GM12878 (cell line): ENCODE data around the gene GOLPH3. TPM values are rescaled to one million over a fixed set of nuclear protein-coding genes. Genes with fewer than 3 reads are reported as not detected.

Experiments used
- ATAC-seq: fragments of 200-7000 bp; cut with Tn5 transposase; 3 replicates; pipeline ENCODE4 v1.9.1; 2020; ENCODE audit warnings: mild to moderate bottlenecking, moderate library complexity
- BruUV-seq: library from RNA; stranded (reverse); fragments of 400-500 nt; replicated peaks from 2 replicates; lab custom pipeline; 2021; lab: Mats Ljungman, UMichigan
- CTCF ChIA-PET: fragments of 300-600 bp; sonication (Branson Sonifier 250); formaldehyde crosslinking; extraction: SDS; loops from one replicate; lab custom pipeline; 2021; ENCODE audit warnings: inconsistent platforms; lab: Yijun Ruan, JAX
- POLR2A ChIA-PET: fragments of 350-600 bp; formaldehyde crosslinking; extraction: SDS; loops from one replicate; lab custom pipeline; 2021; ENCODE audit warnings: inconsistent platforms; lab: Charles Lee
- RAD21 ChIA-PET: fragments of 300-600 bp; sonication (Branson Sonifier 250); formaldehyde crosslinking; loops from one replicate; lab custom pipeline; 2023; ENCODE audit warnings: antibody characterized with exemption; ENCODE audit not compliant: unreplicated experiment; lab: Charles Lee
- SMC1A ChIA-PET: fragments of 300-600 bp; sonication (Branson Sonifier 250); formaldehyde crosslinking; loops from one replicate; lab custom pipeline; 2023; ENCODE audit not compliant: unreplicated experiment, uncharacterized antibody; lab: Charles Lee
- DNase-seq: peaks from one replicate; pipeline ENCODE4 v3.0.0-alpha.2; 2011; ENCODE audit warnings: low read depth, low spot score
- FAIRE-seq: peaks from 3 replicates; lab custom pipeline; 2011; peaks lifted over from hg19 to GRCh38; lab: Jason Lieb, UNC
- H2AFZ ChIP-seq: 2 replicates; pipeline ENCODE4 v1.6.0; 2011; ENCODE audit warnings: low read depth, low read length, control low read depth; ENCODE audit not compliant: control insufficient read depth
- H3K27ac ChIP-seq: 2 replicates; pipeline ENCODE4 v1.5.1; 2011; ENCODE audit warnings: control low read depth; ENCODE audit not compliant: control insufficient read depth, insufficient read depth
- H3K27me3 ChIP-seq, 2 experiments: replicated peaks in 1 of 2; 2 replicates each; pipeline versions ENCODE4 v1.6.0 to v1.6.1; 2011; ENCODE audit warnings: low read length in 1 of 2; ENCODE audit not compliant: control insufficient read depth in 2 of 2, insufficient read depth in 2 of 2
- H3K36me3 ChIP-seq, 2 experiments: 2 replicates each; pipeline ENCODE4 v1.5.1; 2011; ENCODE audit warnings: low read length in 1 of 2; ENCODE audit not compliant: control insufficient read depth in 2 of 2, insufficient read depth in 2 of 2
- H3K4me1 ChIP-seq: 2 replicates; pipeline ENCODE4 v1.6.1; 2011; ENCODE audit warnings: mild to moderate bottlenecking, low read length, moderate library complexity, mixed read lengths; ENCODE audit not compliant: control insufficient read depth, insufficient read depth
- H3K4me2 ChIP-seq: 2 replicates; pipeline ENCODE4 v1.6.0; 2011; ENCODE audit warnings: control low read depth; ENCODE audit not compliant: control insufficient read depth, insufficient read depth
- H3K4me3 ChIP-seq: fragments of 200-600 bp; sonication (generic); 2 replicates; pipeline ENCODE4 v1.5.1; 2016
- H3K79me2 ChIP-seq: 2 replicates; pipeline ENCODE4 v1.6.0; 2011; ENCODE audit warnings: low read length; ENCODE audit not compliant: control insufficient read depth, insufficient read depth
- H3K9ac ChIP-seq: 2 replicates; pipeline ENCODE4 v1.8.0; 2011; ENCODE audit warnings: low read length, control low read depth, mixed read lengths; ENCODE audit not compliant: control insufficient read depth, insufficient read depth
- H3K9me3 ChIP-seq: replicated peaks from 3 replicates; pipeline ENCODE4 v1.5.1; 2011; ENCODE audit warnings: mild to moderate bottlenecking, low read length; ENCODE audit not compliant: control insufficient read depth, insufficient read depth
- H4K20me1 ChIP-seq: 2 replicates; pipeline ENCODE4 v1.6.0; 2011; ENCODE audit not compliant: control insufficient read depth, insufficient read depth
- CBFB ChIP-seq: IDR thresholded peaks from 2 replicates; pipeline ENCODE4 v1.6.1; 2016; ENCODE audit warnings: antibody characterized with exemption, low read depth
- CREB1 ChIP-seq: IDR thresholded peaks from 2 replicates; pipeline ENCODE4 v1.6.1; 2012; ENCODE audit warnings: low read depth, mild to moderate bottlenecking, inconsistent platforms
- IRF3 ChIP-seq: fragments of 450-650 bp; IDR thresholded peaks from 2 replicates; pipeline ENCODE4 v1.6.1; 2014; ENCODE audit warnings: mild to moderate bottlenecking
- MYB ChIP-seq: fragments of 150-350 bp; IDR thresholded peaks from 2 replicates; pipeline ENCODE4 v1.6.1; 2014; ENCODE audit warnings: mild to moderate bottlenecking, low read depth, low read length, borderline replicate concordance
- PBX3 ChIP-seq: IDR thresholded peaks from 2 replicates; pipeline ENCODE4 v1.6.1; 2011; ENCODE audit warnings: mild to moderate bottlenecking, low read depth, low read length, moderate library complexity; ENCODE audit not compliant: insufficient replicate concordance
- PML ChIP-seq: IDR thresholded peaks from 2 replicates; pipeline ENCODE4 v1.6.1; 2012; ENCODE audit warnings: low read length, inconsistent platforms
- RFX5 ChIP-seq: IDR thresholded peaks from 2 replicates; pipeline ENCODE4 v1.6.1; 2011; ENCODE audit warnings: low read depth, low read length, improper control_type of control experiment
- SUPT20H ChIP-seq: IDR thresholded peaks from 2 replicates; pipeline ENCODE4 v1.6.1; 2011; ENCODE audit warnings: low read depth, mild to moderate bottlenecking, low read length, moderate library complexity, borderline replicate concordance; ENCODE audit not compliant: control insufficient read depth
- WGBS: methylation state at CpG from one replicate; pipeline ENCODE4 v1.1.6; 2016; ENCODE audit warnings: low lambda C conversion rate; ENCODE audit not compliant: insufficient replicate concordance, insufficient coverage; ENCODE audit errors: missing lambda C conversion rate; 5-methylcytosine and 5-hydroxymethylcytosine counted together
- in situ Hi-C: fragments of 300-500 bp; cut with MboI; formaldehyde crosslinking; loops from 9 replicates; pipeline ENCODE4 v1.14.3; 2018; ENCODE audit warnings: mixed read lengths
- intact Hi-C: fragments of 100-400 bp; cut with micrococcal nuclease; formaldehyde crosslinking; loops from one replicate; pipeline ENCODE4 v1.14.2; 2022; ENCODE audit not compliant: unreplicated experiment
- polyA plus RNA-seq, 11 experiments: library from polyadenylated mRNA; depleted of rRNA in 4 of 11; unstranded in 6 of 11; stranded (reverse) in 5 of 11; fragments of >200 nt; fragmentation: Nextera tagmentation in 4 of 11; fragmentation: Illumina TruSeq in 1 of 11; extraction: Ambion mirVana in 4 of 11; extraction: Trizol in 1 of 11; gene quantifications; 1 replicate in 1 of 11; 2 replicates in 10 of 11; pipeline versions ENCODE4 v1.2.1 to v1.2.3, GENCODE V29; 2011 to 2016; ENCODE audit warnings: inconsistent platforms in 2 of 11, missing spikeins in 2 of 11, low read depth in 1 of 11
- total RNA-seq, 4 experiments: library from RNA; depleted of rRNA in 3 of 4; stranded (reverse); fragments of >200 nt in 3 of 4; fragmentation: Illumina TruSeq in 1 of 4; extraction: Trizol in 1 of 4; gene quantifications; 2 replicates each; pipeline versions ENCODE4 v1.2.1 to v1.2.3, GENCODE V29; 2013 to 2021
- TF ChIP-seq, protein P1 (sequence below): fragments of 450-650 bp; IDR thresholded peaks from 2 replicates; pipeline ENCODE4 v1.6.1; 2017; ENCODE audit warnings: low read depth, mild to moderate bottlenecking, moderate library complexity
- TF ChIP-seq, protein P2 (sequence below), 3 experiments: IDR thresholded peaks in 2 of 3; conservative IDR thresholded peaks in 1 of 3; 2 replicates each; pipeline ENCODE4 v1.5.1; 2011; ENCODE audit warnings: low read depth in 3 of 3, low read length in 3 of 3, mild to moderate bottlenecking in 3 of 3, control low read depth in 2 of 3, moderate library complexity in 2 of 3, inconsistent platforms in 1 of 3, mixed read lengths in 1 of 3; ENCODE audit not compliant: control insufficient read depth in 2 of 3, insufficient read depth in 1 of 3; ENCODE audit errors: extremely low read depth in 1 of 3

Gene GOLPH3
- total and polyA plus RNA-seq, 10 of the 15 experiments (the other 5 are each of a cell fraction or from before 2014, with no cell fraction given): 14.0 to 79.7 (median 43.2) TPM

GRCh38 chr5:32108167-32108566, 66.0 kb downstream of the GOLPH3 start:
- intact Hi-C loops: no loop called here
- ChIA-PET RAD21 (no interaction called here), SMC1A (interaction anchor here (0.8 to 1.9 kb wide), 2 partner anchors 8 to 15 kb away, joined by 3 to 5 read pairs; no protein-coding TSS in a partner anchor), POLR2A (interaction anchor here (0.7 kb wide), 1 partner anchor 1050 kb away, joined by 3 read pairs; no protein-coding TSS in a partner anchor), CTCF (interaction anchor here (1.0 to 1.3 kb wide), 3 partner anchors 15 to 32 kb away, joined by 3 to 8 read pairs (median 5); no protein-coding TSS in a partner anchor)
- Histone ChIP-seq H3K9ac (no peak overlapping the region), H3K4me3 (no peak overlapping the region), H3K9me3 (no peaks in the 10 kb centered on the region), H3K4me2 (no peak overlapping the region), H4K20me1 (no peaks in the 10 kb centered on the region), H3K79me2 (no peaks in the 10 kb centered on the region), H2AFZ (no peak overlapping the region), H3K27me3 (no peaks in the 10 kb centered on the region), H3K36me3 (peaks cover 11 to 36% of the 10 kb centered on the region in 2 experiments), H3K27ac (no peak overlapping the region), H3K4me1 (no peaks in the 10 kb centered on the region)
- WGBS: 96% methylated on average over 4 of the region's 4 CpGs
- no peak for FAIRE-seq
- in situ Hi-C loops: no loop called here
- DNase-seq: no peak
- no peak for ATAC-seq
- no TSS peak for BruUV-seq
- TF ChIP-seq CBFB (no peak), CREB1 (no peak)

DNA sequence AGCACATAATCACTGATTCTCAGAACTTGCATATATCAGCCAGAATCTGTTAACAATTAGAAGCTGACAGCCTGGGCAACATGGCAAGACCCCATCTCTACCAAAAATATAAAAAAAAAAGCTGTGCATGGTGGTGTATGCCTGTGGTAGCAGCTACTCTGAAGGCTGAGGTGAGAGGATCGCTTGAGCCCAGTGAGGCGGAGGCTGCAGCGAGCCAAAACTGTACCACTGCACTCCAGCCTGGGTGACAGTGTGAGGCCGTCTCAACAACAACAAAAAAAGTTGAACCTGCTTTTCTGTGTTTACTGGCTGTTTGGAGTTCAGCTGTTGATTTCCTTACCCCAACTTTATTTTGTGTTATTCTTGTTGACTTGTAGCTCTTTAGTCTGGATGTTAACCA, 66.8 kb downstream of the GOLPH3 start:
- Histone ChIP-seq H3K4me1 (no peaks in the 10 kb centered on the region), H3K4me3 (no peak overlapping the region), H3K9me3 (no peaks in the 10 kb centered on the region), H3K79me2 (no peaks in the 10 kb centered on the region), H2AFZ (no peak overlapping the region), H3K9ac (no peak overlapping the region), H3K27me3 (no peaks in the 10 kb centered on the region), H4K20me1 (no peaks in the 10 kb centered on the region), H3K36me3 (peaks cover 11 to 36% of the 10 kb centered on the region in 2 experiments), H3K4me2 (no peak overlapping the region), H3K27ac (no peak overlapping the region)
- POLR2A ChIA-PET: interaction anchor here (0.7 kb wide), 1 partner anchor 1051 kb away, joined by 3 read pairs; no protein-coding TSS in a partner anchor
- RAD21 ChIA-PET: no interaction called here
- in situ Hi-C loops (no loop called here), intact Hi-C loops (no loop called here)
- SMC1A ChIA-PET: interaction anchor here (0.7 to 0.9 kb wide), 2 partner anchors 13 to 17 kb away, joined by 3 read pairs; no protein-coding TSS in a partner anchor
- no peak for FAIRE-seq
- ATAC-seq: no peak
- CTCF ChIA-PET: interaction anchor here (0.9 to 1.3 kb wide), 3 partner anchors 9 to 31 kb away, joined by 3 to 8 read pairs (median 5); no protein-coding TSS in a partner anchor
- WGBS: 100% methylated on average over 4 of the region's 4 CpGs
- BruUV-seq: no TSS peak
- DNase-seq: no peak
- TF ChIP-seq IRF3 (no peak), MYB (no peak), RFX5 (no peak), PML (no peak), PBX3 (no peak), SUPT20H (no peak)
- TF ChIP-seq, protein P1, sequence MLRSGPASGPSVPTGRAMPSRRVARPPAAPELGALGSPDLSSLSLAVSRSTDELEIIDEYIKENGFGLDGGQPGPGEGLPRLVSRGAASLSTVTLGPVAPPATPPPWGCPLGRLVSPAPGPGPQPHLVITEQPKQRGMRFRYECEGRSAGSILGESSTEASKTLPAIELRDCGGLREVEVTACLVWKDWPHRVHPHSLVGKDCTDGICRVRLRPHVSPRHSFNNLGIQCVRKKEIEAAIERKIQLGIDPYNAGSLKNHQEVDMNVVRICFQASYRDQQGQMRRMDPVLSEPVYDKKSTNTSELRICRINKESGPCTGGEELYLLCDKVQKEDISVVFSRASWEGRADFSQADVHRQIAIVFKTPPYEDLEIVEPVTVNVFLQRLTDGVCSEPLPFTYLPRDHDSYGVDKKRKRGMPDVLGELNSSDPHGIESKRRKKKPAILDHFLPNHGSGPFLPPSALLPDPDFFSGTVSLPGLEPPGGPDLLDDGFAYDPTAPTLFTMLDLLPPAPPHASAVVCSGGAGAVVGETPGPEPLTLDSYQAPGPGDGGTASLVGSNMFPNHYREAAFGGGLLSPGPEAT: no peak
- TF ChIP-seq, protein P2, sequence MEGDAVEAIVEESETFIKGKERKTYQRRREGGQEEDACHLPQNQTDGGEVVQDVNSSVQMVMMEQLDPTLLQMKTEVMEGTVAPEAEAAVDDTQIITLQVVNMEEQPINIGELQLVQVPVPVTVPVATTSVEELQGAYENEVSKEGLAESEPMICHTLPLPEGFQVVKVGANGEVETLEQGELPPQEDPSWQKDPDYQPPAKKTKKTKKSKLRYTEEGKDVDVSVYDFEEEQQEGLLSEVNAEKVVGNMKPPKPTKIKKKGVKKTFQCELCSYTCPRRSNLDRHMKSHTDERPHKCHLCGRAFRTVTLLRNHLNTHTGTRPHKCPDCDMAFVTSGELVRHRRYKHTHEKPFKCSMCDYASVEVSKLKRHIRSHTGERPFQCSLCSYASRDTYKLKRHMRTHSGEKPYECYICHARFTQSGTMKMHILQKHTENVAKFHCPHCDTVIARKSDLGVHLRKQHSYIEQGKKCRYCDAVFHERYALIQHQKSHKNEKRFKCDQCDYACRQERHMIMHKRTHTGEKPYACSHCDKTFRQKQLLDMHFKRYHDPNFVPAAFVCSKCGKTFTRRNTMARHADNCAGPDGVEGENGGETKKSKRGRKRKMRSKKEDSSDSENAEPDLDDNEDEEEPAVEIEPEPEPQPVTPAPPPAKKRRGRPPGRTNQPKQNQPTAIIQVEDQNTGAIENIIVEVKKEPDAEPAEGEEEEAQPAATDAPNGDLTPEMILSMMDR (IDR thresholded peaks at IDR 0.05 in 2 of 3, conservative IDR thresholded peaks at IDR 0.05 in 1 of 3; ENCODE audit: control insufficient read depth in 2 of 3, extremely low read depth in 1 of 3, insufficient read depth in 1 of 3, low read depth in 3 of 3, low read length in 3 of 3): no peak
